PC-9 (cell line): ENCODE data around the gene MKS1.

Experiments used
- EZH2 ChIP-seq: fragments of 200-600 bp; sonication (generic); IDR thresholded peaks from 2 replicates; pipeline ENCODE4 v1.8.0; 2017; ENCODE audit warnings: antibody characterized with exemption, low read depth
- TF ChIP-seq, protein P1 (sequence below): fragments of 200-600 bp; sonication (generic); conservative IDR thresholded peaks from 2 replicates; pipeline ENCODE4 v1.6.1; 2017; ENCODE audit warnings: mixed run types, antibody characterized with exemption, mild to moderate bottlenecking, moderate library complexity

DNA sequence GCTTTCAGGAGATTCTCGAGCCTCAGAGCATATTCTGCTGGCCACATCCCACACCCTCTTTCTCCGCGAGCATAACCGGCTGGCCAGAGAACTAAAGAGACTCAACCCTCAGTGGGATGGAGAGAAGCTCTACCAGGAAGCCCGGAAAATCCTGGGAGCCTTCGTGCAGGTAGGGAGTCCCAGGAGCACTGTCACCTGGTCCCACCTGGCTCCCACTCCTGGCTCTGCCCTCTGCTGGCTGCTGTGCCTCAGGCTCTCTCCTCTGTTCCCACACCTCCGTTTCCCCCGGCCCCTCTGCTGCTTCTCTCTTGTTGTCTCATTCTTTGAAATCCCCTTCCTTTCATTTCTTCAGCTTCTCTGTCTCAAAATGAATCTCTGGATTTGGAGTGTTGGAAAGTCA, 35.7 kb upstream of the MKS1 start:
- TF ChIP-seq, protein P1, sequence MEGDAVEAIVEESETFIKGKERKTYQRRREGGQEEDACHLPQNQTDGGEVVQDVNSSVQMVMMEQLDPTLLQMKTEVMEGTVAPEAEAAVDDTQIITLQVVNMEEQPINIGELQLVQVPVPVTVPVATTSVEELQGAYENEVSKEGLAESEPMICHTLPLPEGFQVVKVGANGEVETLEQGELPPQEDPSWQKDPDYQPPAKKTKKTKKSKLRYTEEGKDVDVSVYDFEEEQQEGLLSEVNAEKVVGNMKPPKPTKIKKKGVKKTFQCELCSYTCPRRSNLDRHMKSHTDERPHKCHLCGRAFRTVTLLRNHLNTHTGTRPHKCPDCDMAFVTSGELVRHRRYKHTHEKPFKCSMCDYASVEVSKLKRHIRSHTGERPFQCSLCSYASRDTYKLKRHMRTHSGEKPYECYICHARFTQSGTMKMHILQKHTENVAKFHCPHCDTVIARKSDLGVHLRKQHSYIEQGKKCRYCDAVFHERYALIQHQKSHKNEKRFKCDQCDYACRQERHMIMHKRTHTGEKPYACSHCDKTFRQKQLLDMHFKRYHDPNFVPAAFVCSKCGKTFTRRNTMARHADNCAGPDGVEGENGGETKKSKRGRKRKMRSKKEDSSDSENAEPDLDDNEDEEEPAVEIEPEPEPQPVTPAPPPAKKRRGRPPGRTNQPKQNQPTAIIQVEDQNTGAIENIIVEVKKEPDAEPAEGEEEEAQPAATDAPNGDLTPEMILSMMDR = no peak
- no peak for TF ChIP-seq EZH2
